GM21515 (cell line): ENCODE measurements around the gene EIF3B.
"Not testable (repeated sequence)": the region's sequence is repeated elsewhere in the genome, so short reads cannot be mapped to it uniquely, and the experiment has no call there.

ENCODE experiments used
- ATAC-seq: cut with Tn5 transposase; IDR thresholded peaks from one replicate; pipeline ENCODE4 v1.9.1; 2021; ENCODE audit not compliant: unreplicated experiment

Gene EIF3B

DNA sequence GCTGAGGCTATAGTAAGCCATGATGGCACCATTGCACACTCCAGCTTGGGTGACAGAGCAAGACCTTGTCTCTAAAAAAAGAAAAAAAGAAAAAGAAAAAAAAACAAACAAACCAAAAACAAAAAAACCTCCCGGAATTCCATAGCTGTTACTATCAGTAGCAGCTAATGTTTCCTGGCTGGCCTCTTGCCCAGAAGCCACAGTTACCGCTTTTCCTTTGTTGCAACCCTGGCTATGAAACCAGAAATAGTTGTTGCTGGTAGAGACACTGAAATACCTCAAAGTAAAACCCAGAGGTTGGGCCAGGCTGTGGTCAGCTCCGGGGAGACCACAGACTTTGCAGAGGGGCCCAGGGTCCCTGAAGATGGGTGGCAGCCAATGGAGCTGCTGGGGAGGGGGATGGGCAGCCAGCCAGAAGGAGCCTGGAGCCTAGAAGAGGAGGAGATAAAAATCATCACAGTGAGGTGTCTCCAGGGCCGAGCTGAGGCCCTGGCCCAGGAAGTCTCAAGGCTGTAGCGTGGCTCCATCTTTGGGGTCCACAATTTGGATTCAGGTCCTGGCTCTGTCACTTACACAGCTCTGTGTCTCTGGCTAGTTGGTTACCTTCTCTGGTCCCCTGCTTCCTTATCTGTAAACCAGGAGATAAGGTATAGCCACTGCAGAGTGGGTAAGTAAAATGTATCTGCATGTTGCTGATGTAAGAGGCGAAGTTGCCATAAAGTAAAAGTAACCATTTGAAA, 45.4 kb downstream of the EIF3B start:
- ATAC-seq: no peak

DNA sequence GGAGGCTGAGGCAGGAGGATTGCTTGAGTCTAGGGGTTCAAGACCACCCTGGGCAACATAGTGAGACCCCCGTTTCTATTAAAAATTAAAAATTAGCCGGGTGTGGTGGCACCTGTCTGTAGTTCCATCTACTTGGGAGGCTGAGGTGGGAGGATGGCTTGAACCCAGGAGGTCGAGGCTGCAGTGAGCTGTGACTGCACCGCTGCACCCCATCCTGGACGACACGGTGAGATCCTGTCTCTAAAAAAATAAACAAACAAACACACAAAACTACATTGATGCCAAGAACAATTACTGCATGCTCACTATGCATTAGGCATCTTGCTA, 48.0 kb downstream of the EIF3B start:
- ATAC-seq: no peak

DNA sequence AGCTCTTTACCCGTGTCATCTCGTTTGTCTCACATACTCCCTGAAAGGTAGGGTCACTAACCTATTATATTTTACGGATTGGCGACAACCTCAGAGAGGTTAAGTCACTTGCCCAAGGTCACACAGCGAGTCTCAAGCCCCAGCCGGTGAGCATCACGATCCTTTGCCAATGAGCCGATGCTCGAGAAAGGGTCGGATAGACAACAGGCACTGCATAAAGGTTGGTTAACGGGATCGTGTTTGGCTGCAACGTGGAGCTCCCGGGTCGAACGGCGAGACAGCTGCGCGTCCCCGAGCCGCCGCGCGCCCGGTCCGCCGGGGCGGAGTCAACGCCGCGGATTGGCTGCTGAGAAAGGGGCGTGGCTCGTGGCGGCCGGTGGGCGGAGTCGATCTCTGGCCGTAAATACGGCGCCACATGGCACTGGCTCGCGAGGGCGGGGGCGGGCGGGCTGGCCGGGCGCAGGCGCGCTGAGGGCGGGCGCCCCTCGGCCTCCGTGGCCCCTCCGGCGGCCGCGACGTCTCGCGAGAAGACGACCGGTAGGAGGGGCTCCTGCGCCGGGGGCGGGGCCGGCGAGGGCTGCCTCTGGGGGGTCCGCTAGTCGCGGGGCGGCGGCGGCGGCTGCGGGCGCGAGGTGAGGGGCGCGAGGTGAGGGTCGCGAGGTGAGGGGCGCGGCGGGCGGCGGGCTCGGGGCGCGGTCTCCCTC, 48.5 kb downstream of the EIF3B start, which contains the start of gene CHST12:
Gene CHST12 (plus strand): TSS at position 598 of the 704 bp plus-strand sequence. CDS start 29,029 bp downstream, outside the sequence.
- peak; percentile 48 for ATAC-seq

DNA sequence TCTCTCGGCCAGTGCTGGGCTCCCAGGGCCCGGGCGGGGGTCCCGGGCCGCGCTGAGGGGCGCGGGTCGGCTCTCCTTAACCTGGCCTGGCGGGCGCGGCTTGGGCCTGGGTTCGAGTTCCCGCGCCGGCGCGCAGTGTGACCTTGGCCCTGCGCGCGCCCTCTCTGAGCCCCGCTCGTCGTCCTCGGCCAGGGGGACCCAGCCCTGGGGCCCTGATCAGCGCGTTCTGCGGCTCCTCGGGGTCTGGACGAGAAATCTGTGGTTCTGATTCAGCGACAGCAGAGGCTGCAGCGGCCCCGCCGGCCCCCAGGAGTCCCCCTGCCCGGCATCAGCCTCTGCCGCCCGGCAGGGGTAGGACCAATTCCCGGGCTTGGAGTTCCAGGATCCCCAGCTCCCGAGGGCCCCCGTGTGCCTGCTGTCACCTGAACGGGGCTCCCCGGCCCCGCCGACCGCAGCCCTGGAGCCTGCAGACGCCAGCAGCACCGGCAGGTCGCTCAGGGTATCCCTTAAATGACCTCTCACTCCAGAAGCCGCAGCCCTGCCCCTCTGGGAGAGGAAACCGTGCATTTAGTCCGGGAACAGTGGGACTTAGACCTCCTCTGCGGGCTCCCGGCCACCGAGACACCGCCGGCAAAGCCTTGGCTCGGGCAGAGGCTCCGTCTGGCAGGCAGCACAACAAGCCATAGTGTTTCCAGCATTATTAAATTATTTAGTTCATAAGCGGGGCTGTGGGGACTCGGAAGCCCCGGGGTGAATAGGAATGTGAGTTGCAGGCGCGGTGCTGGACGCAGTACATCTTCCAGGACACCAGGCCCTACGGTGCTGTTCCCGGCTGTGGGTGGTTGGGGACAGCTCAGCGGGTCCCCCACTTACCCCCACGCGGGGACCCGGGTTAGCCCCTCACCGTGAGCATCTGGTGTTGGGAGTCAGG, 49.4 kb downstream of the EIF3B start:
- peak; percentile 3 for ATAC-seq

DNA sequence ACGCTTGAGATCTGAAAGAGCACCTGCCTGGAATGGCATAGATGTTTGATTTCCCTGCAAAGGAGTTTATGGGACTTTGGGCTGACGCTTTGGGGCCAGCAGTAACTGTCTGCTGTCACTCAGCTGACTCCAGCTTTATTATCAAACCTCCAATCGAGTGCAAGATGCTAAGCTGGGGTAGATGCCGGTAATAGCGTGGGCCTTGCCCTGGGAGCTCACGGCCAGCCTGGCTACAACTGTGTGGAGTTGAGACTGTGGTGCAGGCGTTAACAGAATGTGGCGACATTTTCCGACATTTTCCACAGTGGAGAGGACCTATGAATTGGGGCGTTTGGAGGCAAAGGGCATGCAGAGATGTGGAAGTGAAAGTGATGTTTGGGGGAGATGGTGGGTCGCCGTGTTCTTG, 50.1 kb downstream of the EIF3B start:
- no peak for ATAC-seq

DNA sequence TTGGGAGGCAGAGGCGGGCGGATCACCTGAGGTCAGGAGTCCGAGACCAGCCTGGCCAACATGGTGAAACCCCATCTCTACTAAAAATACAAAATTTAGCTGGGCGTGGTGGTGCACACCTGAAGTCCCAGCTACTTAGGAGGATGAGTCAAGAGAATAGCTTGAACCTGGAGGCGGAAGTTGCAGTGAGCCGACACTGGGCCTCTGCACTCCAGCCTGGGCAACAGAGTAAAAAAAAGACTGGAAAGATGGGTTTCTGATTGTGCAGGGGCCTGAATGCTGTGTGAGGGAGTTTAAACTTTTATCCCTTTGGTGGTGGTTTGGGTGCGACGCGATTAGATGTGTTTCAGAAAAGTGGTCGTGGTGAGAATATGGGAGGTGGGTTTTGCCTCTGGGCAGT, 50.6 kb downstream of the EIF3B start:
- no peak for ATAC-seq

DNA sequence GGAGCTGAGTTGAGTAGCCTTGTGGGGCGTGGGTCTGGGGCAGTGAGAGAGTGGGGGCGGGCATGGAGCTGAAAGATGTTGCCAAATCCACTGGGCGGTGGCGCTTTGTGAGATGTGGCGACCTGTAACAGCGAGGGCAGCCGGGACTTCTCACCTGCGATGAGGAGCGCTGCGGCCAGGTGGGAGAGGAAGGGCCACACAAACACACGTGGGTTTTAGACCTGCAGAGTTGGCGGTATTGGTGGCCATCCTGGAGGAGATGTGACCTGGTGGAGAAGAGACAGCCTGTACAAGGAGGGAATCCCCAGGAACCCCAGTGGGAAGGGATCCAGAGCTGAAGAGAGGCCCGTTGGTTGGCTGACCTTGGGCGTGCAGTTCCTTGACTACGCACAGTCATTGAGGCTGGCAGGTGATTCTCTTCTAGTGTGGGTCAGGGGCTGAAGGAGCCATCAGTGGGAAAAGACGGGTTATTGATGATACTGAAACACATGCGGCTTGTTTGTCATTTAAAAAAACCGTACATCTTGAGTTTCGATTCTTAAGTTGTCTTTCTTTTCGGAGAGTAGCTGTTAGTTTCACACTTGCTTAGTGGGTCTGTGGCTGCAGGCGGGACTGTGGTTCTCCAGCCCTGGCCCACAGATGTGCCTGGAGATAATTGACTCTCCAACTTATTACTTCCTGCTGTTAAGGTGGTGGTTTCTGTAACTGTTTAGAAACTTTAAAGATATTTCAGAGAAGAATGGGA, 51.1 kb downstream of the EIF3B start:
- ATAC-seq: peak; percentile 42

DNA sequence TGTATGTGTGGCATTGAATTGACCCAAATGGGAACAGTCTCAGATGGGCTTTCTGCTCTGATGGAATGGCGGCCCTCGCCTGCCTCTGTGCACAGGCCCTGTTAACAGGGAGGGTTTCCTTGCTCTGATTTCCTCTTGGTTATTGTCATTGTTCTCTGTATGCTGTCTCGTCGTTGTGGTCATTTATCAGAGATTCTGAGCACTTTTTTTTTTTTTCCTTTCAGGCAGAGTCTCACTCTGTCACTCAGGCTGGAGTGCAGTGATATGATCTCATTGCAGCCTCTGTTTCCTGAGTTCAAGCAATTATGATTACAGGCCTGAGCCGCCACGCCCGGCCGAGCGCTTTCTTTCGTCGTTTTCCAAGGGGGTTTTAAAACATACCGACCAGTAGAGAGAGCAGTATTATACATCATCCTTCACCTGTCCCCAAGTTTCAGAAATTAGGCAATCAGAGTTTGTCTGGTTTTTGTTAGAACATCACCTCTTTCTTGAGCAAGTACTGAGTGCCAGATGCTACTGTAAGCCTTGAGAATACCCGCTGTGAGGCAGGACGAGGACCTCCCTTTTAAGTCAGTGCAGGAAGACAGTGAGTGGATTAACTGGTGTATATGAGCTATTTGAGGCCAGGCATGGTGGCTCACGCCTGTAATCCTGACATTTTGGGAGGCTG, 55.3 kb downstream of the EIF3B start:
- no peak for ATAC-seq

DNA sequence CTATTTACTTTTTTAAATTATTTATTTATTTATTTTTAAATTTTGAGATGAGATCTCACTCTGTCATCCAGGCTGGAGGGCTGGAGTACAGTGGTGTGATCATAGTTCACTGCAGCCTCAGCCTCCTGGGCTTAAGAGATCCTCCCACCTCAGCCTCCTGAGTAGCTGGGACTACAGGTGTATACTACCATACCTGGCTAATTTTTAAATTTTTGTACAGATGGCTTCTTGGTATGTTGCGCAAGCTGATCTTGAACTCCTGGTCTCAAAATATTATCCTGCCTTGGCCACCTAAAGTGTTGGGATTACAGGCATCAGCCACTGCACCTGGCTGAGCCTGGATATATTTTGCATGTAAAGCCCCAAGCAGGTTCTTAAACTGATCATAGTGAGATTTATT, 56.4 kb downstream of the EIF3B start:
- no peak for ATAC-seq

DNA sequence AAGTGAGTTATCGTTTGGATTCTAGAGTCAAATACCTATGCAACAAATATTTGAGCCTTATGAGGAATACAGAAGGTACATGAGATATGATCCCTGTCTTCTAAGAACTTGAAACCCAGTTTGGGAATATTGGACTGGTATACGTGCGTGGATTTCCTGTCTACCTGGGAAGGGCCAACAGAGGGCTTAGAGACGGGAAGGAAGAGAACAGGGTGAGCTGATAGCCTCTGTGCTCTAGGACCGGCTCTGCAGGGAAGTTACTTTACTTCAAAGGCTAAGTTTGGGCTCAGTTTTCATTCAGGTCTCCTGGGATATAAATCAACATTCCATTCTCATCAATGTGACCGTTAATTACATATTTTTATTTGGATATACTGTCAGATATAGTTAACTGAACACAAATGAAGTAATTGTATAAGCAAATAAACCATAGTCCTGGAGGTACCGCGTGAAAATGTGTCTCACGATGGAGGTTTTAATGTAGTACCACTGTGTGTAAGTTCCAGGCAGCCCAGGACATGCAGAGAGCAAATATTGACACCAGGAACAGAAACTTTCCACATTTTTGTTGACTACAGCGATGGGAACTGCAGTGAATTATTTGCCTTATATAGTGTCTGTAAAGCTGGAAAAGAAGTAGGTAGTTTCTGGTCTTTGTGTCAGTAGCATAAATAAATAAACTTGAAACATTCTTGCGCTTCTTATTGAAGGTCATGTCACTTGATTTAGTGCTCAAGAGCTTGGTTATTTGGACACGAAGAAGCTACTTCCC, 57.4 kb downstream of the EIF3B start:
- ATAC-seq: no peak

DNA sequence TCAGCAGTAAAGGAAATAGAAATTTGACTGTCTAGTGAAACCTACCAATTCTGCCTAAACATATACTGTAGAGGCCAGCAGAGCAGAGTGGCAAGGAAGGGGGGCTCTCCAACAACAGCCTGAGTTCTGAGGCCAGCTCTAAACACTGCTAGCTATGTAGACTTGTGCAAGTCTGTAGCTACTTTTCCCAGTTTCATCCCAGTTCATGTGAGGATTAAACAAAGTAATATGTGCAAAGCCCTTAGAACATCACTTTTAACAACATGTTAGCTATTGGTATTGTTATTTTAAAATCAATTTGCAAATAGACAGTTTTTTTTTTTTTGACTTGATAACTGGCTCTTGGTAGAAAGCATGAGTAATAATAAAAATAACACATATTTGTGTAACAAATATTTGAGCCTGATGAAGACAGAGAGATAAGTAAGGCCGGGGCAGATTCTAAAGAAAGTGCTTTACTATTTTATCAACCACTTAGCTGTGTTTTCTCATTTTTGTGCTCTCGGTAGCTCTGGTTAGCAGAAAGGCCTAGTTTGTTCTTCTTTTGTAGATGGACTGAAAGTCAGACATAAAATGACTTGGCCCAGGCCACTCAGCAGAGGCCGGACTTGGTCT, 58.1 kb downstream of the EIF3B start:
- ATAC-seq: no peak

DNA sequence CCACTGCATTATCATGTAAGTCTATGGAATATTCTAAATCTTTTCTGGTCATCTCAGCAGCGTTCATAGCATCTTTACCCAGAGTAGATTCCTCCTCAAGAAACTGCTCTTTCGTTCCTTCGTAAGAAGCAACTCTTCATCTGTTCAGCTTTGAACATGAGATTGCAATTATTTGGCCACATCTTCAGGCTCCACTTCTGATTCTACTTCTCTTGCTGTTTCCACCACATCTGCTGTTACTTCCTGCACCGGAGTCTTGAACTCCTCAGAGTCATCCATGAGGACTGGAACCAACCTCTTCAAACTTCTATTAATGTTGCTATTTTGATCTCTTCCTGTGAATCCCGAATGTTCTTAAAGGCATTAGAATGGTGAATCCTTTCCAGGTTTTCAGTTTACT, 61.4 kb downstream of the EIF3B start:
- ATAC-seq: no peak

DNA sequence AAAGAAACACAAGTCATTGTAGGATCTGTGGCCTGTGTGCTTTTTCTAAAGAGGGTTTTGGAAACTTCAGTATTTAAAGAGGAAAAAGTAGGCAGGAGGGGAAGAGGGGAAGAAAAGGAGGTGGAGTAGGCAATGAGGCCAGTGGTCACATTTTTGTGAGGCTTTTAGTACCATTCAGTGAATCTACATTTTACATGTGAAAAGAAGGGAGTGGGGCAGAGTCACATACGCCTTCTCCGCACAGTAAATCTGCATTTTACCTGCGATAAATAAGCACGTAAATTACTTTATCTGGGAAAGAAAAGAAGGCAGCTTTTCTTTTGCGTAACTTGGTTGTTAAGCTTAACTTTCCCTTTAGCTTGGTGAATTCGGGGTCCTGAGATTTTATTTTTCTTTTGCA, 62.0 kb downstream of the EIF3B start:
- no peak for ATAC-seq

DNA sequence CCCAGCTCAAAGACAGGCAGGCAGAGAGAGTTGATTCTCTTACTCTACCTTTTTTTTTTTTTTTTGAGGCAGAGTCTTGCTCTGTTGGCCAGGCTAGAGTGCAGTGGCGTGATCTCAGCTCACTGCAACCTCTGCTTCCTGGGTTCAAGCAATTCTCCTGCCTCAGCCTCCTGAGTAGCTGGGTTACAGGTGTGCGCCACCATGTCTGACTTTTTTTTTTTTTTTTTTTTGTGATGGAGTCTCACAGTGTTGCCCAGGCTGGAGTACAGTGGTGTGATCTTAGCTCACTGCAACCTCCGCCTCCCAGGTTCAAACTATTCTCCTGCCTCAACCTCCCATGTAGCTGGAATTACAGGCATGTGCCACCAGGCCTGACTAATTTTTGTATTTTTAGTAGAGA, 62.6 kb downstream of the EIF3B start:
- not testable (repeated sequence) for ATAC-seq

DNA sequence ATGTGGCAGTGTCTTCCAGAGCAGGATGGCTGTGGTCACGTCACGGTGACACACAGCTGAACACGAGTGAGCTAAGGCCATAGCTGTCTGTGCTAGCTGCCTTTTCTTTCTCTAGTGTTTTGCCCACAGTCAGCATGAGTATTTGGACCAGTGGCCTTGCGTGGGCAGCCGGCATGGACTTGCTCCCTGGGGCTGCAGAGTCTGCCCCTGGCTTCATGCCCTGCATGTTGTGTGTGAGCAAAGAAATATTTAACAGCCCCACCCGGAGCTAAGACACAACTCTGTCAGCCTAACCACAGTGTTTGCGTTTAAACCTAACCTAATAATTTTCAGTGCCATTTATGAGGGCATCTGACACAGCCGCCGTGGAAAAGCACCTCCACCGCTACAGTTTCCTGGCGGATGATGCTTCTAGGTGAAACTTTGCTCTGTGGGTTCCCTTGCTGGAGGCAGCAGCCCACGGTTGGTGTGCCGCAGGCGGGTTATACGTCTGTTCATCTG, 63.4 kb downstream of the EIF3B start:
- no peak for ATAC-seq

DNA sequence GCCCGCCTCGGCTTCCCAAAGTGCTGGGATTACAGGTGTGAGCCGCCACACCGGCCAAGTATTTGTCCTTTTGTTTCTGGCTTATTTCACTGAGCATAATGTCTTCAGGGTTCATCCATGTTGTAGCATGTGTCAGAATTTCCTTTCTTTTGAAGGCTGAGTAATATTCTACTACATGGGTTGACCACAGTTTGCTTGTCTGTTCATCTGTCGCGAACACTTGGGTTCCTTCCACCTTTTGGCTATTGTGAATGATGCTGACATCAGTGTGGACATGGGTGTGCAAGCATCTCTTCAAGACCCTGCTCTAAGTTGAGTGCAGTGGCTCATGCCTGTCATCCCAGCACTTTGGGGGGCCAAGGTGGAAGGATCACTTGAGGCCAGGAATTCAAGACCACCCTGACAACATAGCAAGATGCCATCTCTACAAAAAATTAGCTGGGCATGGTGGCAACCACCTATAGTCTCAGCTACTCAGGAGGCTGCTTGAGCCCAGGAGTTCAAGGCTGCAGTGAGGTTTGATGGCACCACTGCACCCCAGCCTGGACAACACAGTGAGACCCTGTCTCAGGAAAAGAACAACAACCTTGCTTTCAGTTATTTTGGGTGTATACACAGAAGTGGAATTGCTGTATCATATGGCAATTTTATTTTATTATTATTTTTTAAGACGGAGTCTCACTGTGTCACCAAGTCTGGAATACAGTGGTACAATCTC, 65.7 kb downstream of the EIF3B start:
- no peak for ATAC-seq

DNA sequence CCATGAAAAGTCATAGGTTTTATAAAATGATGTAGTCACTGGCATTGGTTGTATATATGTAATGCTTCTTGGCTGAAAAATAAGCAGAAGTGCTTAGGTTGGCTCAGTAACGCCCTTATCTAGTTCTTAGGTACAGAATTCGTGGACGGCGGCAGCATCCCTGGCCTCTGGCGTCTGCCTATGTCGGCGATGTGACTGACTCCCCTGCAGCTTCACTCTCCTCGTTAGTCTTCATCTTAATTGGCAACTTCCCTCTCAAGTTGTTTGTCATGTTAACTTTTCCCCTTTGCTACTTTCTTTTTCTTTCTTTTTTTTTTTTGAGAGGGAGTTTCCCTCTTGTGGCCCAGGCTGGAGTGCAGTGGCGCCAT, 67.3 kb downstream of the EIF3B start:
- ATAC-seq: no peak

DNA sequence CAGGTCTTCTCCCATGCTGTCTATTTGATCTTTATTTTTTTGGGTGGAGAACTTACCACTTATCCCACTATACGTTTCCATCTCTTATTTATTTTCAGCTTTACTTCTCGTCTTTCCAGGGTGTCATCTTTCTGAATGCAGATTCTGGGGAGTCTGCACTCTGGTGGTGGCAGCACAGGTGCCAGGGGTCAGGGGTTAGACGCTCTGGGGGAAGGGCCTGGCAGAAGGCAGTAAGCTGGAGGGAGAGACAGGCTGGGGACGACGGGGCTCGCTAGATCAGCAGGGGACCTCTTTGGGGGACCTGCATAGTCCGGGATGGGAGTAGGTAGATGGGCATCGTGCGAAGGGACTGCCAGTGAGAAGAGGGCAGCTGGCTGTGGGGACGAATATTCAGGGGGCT, 71.1 kb downstream of the EIF3B start:
- ATAC-seq: no peak
